HEK293T (cell line): Measurements from ENCODE around the gene SETDB2.

Experiments used
- ARNT ChIP-seq: fragments of 450-650 bp; IDR thresholded peaks from 2 replicates; pipeline ENCODE4 v1.6.1; 2017; ENCODE audit warnings: mild to moderate bottlenecking
- BHLHE40 ChIP-seq: fragments of 450-650 bp; IDR thresholded peaks from 2 replicates; pipeline ENCODE4 v1.6.1; 2016; ENCODE audit warnings: mild to moderate bottlenecking, moderate library complexity, borderline replicate concordance
- ELF4 ChIP-seq: fragments of 450-650 bp; IDR thresholded peaks from 2 replicates; pipeline ENCODE4 v1.6.1; 2017; ENCODE audit warnings: antibody characterized with exemption
- FOXA1 ChIP-seq: fragments of 450-650 bp; IDR thresholded peaks from 2 replicates; pipeline ENCODE4 v1.6.1; 2016; ENCODE audit warnings: mild to moderate bottlenecking
- FOXK2 ChIP-seq: fragments of 450-650 bp; IDR thresholded peaks from 2 replicates; pipeline ENCODE4 v1.6.1; 2016; ENCODE audit warnings: mild to moderate bottlenecking
- PKNOX1 ChIP-seq: fragments of 450-650 bp; IDR thresholded peaks from 2 replicates; pipeline ENCODE4 v1.6.1; 2016
- SUZ12 ChIP-seq: fragments of 450-650 bp; IDR thresholded peaks from 2 replicates; pipeline ENCODE4 v1.6.1; 2016; ENCODE audit warnings: mild to moderate bottlenecking

DNA sequence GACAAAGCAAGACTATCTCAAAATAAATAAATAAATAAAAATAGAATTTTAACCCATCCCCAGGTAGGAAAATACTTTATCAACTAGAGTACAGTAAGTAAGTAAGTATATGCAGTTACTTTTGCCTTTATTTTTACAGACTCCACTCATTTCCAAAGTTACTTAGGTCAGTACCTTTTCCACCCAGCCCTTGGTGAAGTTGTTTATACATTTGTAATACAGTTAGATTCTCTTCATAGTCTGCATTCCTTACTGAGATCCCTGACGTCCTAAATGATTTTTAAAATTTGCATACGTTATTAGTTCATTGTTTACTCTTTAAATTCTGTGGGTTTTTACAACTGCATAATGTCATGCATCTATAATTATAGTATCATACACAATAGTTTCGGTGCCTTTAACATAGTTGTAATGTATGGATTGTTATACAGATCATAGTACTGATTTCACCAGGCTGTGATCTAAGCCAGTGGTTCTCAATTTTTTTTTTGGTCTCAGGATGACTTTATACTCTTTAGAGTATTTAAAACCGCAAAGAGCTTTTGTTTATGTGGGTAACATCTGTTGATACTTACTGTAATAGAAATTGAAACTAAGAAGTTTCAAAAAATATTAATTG, 10.4 kb downstream of the SETDB2 start:
- no peak for TF ChIP-seq FOXA1
- TF ChIP-seq ELF4, result no peak
- no peak for TF ChIP-seq BHLHE40
- no peak for TF ChIP-seq FOXK2
- TF ChIP-seq SUZ12, result no peak
- no peak for TF ChIP-seq ARNT
- TF ChIP-seq PKNOX1, result no peak
